Measurements from ENCODE around the gene PIKFYVE.
"Not testable (repeated sequence)": the region's sequence is repeated elsewhere in the genome, so short reads cannot be mapped to it uniquely, and the experiment has no call there.

Gene PIKFYVE

DNA sequence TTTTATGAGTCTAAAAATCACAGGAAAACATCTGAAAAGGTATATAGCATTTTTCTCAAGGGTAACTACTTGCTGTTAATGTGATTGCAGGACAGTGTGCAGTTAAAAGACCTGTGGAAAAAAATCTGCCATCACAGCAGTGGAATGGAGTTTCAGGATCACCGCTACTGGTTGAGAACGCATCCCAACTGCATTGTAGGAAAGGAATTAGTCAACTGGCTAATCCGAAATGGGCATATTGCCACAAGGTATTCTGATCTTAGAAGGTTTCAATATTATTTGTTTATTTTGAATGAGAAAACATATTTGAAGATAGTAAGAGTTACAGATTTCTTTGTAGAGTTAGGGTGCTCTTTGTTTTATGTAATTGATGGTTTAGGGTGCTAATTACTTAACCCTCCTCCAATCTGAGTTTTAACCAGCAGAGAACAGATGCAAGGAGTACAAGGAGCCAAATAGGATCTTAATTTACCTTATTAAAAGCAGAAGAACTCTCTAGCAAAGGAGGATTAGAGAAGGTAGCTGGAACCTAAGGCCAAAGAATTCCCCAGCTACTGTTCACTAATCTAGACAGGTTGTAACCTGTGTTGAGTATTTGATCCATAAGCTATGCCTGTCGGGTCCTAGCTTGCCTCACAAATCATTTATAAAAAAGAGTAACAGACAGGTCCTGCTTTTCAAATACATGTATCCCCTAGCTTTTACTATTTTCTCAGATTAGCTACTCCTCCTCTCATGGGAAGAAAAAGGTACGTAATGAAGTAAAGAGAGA, 35.0 kb downstream of the PIKFYVE start:
- DNase-seq (ENCODE audit: low read depth in 1 of 2, low spot score in 1 of 2), result no peak

DNA sequence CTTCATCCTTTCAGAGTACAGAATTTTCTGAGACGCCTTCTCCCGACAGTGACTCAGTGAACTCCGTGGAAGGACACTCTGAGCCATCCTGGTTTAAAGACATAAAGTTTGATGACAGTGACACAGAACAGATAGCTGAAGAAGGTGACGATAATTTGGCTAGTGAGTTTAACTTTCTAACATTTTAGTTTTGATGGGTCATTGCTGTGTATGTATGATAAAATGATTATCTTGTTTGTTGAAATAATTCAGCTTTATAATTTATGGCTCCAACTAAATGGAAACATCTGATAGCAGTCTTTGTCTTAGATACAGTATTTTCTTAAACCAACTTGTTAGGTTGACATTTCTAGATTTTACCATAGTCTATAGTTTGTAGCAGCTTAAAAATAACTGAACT, 38.1 kb downstream of the PIKFYVE start:
- DNase-seq (ENCODE audit: low read depth in 1 of 2, low spot score in 1 of 2), result no peak

DNA sequence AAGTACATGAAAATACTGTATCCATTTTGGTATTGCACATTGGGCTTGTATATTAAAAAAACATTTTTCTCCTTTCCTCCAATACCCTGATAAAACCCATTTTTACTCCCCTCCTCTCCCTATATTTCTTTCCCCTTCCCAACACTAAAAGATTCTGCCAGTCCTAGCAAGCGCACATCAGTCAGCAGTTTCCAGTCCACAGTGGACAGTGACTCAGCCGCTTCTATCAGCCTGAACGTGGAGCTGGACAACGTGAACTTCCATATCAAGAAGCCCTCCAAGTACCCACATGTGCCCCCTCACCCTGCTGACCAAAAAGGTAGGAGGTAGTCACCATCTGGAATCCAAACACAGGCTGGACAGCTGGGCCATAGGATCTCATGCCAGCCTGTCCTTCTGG, 38.6 kb downstream of the PIKFYVE start:
- no peak for DNase-seq (ENCODE audit: low read depth in 1 of 2, low spot score in 1 of 2)

GRCh38 chr2:208306291-208306690, 40.2 kb downstream of the PIKFYVE start:
- DNase-seq (ENCODE audit: low read depth in 1 of 2, low spot score in 1 of 2), result no peak

DNA sequence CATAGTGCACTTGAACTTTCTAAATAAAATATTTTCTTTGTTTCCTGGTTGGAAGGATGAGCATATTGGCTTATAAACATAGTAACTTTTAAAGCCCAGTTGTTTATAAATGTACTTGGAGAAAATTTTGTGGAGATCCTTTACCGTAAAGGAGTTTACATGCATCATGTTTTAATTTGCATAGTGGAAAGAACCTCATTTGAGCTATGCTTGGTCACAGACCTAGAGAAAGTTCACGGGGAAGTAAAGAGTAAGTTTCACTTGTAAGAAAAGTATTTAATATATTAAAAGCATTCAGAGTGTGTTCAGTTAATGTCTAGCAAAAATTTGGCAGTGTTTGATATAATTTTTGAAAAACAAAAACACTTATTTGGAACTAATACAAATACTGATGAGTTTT, 45.3 kb downstream of the PIKFYVE start:
- no peak for DNase-seq (ENCODE audit: low read depth in 1 of 2, low spot score in 1 of 2)

GRCh38 chr2:208311954-208312353, 45.9 kb downstream of the PIKFYVE start:
- no peak for DNase-seq (ENCODE audit: low read depth in 1 of 2, low spot score in 1 of 2)

GRCh38 chr2:208315081-208315788, 49.2 kb downstream of the PIKFYVE start:
- no peak for DNase-seq (ENCODE audit: low read depth in 1 of 2, low spot score in 1 of 2)

GRCh38 chr2:208318127-208318526, 52.1 kb downstream of the PIKFYVE start:
- no peak for DNase-seq (ENCODE audit: low read depth in 1 of 2, low spot score in 1 of 2)

- DNase-seq (ENCODE audit: low read depth in 1 of 2, low spot score in 1 of 2), result no peak
These were observed 53.3 kb downstream of the PIKFYVE start for GRCh38 chr2:208319391-208319790.

DNA sequence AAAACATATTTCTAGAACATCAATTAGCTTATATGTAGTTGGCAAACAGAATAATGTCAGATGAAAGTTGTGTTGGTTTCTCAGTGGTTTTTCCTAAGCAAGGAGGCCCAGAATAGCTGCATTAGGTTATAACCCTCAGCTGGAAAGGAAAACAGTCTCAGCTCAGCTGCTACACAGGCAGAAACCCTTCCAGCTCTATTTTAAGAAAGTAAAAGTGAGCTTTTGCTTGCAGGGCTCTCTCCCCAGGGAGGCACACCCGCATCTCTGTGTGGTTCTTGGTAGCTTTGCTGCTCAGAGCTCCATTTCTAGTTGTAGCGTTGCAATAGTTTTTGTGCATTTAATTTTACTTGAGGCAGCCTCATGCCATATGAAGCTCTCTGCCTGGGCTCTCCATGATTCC, 54.6 kb downstream of the PIKFYVE start:
- no peak for DNase-seq (ENCODE audit: low read depth in 1 of 2, low spot score in 1 of 2)

DNA sequence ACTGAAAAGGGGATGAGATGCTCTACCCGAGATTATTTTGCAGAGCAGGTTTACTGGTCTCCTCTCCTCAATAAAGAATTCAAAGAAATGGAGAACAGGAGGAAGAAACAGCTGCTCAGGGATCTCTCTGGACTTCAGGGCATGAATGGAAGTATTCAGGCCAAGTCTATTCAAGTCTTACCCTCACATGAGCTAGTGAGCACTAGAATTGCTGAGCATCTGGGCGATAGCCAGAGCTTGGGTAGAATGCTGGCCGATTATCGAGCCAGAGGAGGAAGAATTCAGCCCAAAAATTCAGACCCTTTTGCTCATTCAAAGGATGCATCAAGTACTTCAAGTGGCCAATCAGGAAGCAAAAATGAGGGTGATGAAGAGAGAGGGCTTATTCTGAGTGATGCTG, 60.0 kb downstream of the PIKFYVE start:
- DNase-seq (ENCODE audit: low read depth in 1 of 2, low spot score in 1 of 2), result no peak

DNA sequence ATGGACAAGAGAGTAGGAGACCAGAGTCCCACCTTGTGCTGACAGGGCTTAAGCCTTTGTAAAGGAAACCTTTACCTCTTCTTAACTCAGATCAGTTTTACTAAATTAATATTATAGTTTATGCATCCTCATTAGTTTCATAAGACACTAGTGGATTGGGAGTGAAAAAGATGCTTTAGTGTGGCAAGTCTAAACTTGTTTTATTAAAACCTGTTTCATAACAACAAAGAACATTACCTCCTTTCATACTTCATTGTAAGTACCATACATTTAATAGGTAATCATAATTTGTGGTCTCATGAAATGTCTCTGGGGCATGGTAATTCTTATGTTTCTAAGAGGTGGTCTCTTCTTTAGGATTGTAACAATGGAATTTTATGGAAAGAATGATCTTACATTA, 63.4 kb downstream of the PIKFYVE start:
- no peak for DNase-seq (ENCODE audit: low read depth in 1 of 2, low spot score in 1 of 2)

DNA sequence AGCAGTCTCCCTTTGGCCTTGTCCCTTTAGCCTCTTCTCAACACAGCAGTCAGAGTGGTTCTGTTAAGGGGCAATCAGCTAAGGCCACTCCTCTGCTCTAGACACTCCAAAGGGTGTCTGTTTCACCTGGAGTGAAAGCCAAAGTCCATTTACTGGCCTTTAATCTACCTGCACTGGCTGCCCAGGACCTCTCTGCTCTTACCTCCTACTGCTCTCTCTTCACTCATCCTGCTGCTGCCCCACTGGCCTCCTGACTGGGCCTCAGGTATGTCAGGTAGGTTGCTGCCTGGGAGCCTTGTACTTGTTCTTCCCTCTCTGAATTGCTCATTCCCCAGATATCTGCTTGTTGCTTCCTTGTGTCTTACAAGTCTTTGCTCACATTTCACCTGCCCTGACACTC, 68.2 kb downstream of the PIKFYVE start:
- no peak for DNase-seq (ENCODE audit: low read depth in 1 of 2, low spot score in 1 of 2)

DNA sequence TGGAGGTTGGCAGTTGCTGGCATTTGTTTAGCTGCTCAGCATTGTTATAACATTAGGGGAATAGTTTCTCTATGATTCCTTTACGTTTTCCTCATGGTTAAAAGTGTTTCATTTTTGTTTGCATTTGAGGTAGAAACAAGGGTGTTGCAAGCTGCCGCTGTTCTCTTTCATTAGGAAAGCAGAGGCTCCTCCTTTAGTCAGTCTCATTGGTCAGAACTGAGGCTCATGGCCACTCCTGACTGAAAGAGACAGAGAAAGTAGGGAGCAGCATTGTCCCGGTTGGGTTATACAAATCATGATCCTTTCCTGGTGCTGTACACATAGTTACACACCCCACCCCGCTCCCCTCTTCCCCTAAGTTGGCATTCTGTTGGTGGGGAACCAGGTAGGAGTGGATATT, 80.7 kb downstream of the PIKFYVE start:
- no peak for DNase-seq (ENCODE audit: low read depth in 1 of 2, low spot score in 1 of 2)

DNA sequence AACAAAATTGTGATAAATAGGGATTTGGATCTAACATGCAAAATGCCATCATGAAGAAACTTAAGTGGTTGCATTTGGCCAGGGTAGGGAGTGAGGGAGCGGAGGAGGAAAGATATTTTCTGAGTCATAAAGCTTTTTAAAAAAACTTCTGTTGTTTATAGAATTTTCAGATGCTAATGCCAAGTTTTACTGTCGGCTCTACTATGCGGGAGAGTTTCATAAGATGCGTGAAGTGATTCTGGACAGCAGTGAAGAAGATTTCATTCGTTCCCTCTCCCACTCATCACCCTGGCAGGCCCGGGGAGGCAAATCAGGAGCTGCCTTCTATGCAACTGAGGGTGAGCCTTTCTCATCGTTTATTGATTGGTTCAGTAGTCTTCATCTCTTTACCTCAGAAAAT, 84.6 kb downstream of the PIKFYVE start:
- no peak for DNase-seq (ENCODE audit: low read depth in 1 of 2, low spot score in 1 of 2)

GRCh38 chr2:208352644-208353567, 86.9 kb downstream of the PIKFYVE start:
- DNase-seq (ENCODE audit: low read depth in 1 of 2, low spot score in 1 of 2), result no peak

GRCh38 chr2:208354964-208355381, 88.9 kb downstream of the PIKFYVE start:
- DNase-seq (ENCODE audit: low read depth in 1 of 2, low spot score in 1 of 2), result no peak

GRCh38 chr2:208356420-208356819, 90.4 kb downstream of the PIKFYVE start:
- DNase-seq (ENCODE audit: low read depth in 1 of 2, low spot score in 1 of 2), result not testable (repeated sequence)

GRCh38 chr2:208356846-208357574, 91.0 kb downstream of the PIKFYVE start:
- DNase-seq (ENCODE audit: low read depth in 1 of 2, low spot score in 1 of 2), result no peak

- DNase-seq (ENCODE audit: low read depth in 1 of 2, low spot score in 1 of 2), result no peak
These were observed 92.9 kb downstream of the PIKFYVE start for GRCh38 chr2:208358758-208359631.
